DMS114 treated with DMSO at 0.1 percent for 48 hours (cell line): ENCODE data around the gene YPEL4.

ENCODE experiments used
- DNase-seq: peaks from one replicate; lab custom pipeline; 2025; ENCODE audit not compliant: unreplicated experiment; lab: John Stamatoyannopoulos, UW

YPEL4 gene

GRCh38 chr11:57596266-57596885 lies 53.3 kb downstream of the YPEL4 start:
- no peak for DNase-seq
